Stimulated activated CD8-positive, alpha-beta memory T cell treated with anti-CD3 and anti-CD28 coated beads, Interleukin-7, amount 100 ng/mL, for 1 hour (primary cell): Measurements from ENCODE around the gene HLA-DRA.
A peak's percentile ranks its signal among the peaks of the same experiment; 100 is the strongest.

Experiments used
- DNase-seq, 2 donors: peaks; one replicate each; pipeline ENCODE4 v3.0.0-alpha.2; 2020; ENCODE audit warnings: low read depth in 2 of 2

HLA-DRA gene

DNA sequence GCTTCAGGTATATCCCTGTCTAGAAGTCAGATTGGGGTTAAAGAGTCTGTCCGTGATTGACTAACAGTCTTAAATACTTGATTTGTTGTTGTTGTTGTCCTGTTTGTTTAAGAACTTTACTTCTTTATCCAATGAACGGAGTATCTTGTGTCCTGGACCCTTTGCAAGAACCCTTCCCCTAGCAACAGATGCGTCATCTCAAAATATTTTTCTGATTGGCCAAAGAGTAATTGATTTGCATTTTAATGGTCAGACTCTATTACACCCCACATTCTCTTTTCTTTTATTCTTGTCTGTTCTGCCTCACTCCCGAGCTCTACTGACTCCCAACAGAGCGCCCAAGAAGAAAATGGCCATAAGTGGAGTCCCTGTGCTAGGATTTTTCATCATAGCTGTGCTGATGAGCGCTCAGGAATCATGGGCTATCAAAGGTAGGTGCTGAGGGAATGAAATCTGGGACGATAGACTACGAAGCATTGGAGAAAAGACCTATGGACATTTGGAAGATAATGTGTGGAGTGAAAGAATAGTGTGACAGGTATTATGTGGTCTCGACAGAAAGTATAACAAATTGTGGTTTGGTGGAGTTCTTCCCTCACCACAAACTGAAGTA, at the start of gene HLA-DRA:
HLA-DRA (plus strand) TSS at position 286 of the 613 bp plus-strand sequence; CDS start at position 350, 64 bp downstream.
- DNase-seq: no peak

DNA sequence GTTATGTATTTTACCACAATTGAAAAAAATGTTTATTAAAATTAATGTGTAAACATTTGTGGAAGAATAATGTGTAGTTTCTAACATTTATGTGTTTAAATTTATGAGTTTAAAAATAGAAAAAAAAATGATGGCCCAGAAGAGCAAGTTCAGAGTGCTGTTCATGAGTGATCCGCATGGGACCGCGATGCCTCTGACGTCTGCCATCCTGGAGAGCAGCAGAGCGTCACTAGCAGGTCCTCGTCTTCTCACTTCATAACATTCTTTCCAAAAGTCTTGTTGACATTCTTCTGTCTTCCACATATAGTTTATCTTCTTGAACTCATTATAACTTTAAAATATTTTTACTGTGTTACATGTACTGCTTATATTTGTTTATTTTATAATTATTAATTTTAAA, 48.2 kb upstream of the HLA-DRA start:
- DNase-seq: no peak

DNA sequence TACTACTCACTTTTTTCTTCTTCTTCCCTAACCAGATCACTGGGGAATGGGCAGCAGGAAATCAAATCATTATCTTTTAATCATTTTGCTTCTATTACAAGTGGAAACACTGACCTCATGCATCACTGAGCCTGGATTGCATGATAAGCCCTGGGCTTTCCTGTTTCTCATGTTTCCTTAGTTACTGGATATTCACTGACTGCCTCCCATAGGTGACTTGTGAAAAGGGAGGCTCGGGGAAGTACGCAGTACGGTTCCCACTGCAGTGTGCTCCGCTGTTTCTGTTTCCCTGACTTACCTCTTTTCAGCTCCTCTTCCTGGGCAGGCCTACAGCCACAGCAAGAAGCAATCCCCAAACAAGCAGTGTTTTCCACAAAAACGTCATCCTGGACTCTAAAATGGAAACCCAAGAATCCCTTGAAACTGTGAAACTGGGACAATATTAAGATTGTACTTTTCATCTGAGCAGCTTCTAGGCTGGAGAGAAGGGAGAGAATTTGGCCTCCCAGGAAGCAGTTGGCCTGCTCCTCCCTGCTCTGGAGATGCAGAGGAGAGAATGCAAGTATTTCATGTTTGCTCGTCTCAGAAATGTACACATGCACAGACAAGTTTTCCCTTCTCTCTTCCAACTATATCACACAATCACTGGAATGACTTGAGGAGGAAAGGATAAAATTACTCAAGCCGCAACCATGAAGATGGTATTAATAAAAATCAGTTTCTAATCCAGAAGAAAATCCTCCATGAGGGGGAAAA, 45.8 kb upstream of the HLA-DRA start:
- no peak for DNase-seq

DNA sequence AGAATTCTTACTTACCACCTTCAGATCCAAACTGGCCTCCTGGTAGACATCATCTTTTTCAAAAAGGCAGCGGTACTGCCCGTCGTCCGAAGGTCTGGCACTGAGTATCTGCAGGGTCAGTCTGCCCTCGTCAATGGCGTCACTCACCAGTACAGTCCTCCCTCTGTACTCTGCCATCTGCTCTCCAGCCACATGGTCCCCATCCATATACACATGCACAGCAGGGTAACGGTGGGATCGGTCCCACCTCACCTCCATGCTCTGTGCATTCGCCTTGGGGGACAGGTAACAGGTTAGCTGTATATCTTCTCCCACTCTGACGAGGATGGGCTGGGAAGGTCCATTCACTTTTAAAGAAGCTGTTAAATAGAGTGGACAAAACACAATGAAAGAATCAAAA, 43.7 kb upstream of the HLA-DRA start:
- no peak for DNase-seq

DNA sequence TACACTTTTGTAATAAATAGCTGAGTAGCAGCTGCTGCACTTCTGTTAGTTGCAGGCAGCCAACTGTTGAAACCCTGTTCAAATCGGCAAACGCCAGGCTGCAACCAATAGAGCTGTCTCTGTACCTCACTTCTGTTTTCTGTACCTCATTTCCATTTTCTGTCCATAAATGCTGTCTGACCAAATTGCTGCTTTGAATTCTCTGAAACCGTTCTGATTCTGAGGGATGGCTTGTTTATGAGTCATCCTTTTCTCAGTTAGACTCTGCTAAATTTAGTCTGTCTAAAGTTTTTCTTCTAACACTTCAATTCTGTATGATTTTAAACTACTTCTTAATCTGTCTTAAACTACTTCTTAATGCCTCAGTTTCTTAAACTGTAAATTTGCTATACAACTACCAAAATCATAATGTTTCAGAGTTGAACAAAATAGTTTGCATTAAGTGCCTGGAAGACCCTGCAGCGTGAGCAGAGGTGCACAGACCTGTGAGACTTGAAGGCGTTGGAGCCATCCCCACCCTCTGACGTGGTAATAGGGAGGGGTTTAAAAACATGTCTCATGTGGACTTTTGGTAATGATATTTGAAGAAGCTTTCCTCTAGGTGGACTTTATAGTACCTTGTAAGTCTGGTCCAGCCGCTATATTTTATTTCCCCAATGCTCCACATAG, 42.3 kb upstream of the HLA-DRA start:
- no peak for DNase-seq

DNA sequence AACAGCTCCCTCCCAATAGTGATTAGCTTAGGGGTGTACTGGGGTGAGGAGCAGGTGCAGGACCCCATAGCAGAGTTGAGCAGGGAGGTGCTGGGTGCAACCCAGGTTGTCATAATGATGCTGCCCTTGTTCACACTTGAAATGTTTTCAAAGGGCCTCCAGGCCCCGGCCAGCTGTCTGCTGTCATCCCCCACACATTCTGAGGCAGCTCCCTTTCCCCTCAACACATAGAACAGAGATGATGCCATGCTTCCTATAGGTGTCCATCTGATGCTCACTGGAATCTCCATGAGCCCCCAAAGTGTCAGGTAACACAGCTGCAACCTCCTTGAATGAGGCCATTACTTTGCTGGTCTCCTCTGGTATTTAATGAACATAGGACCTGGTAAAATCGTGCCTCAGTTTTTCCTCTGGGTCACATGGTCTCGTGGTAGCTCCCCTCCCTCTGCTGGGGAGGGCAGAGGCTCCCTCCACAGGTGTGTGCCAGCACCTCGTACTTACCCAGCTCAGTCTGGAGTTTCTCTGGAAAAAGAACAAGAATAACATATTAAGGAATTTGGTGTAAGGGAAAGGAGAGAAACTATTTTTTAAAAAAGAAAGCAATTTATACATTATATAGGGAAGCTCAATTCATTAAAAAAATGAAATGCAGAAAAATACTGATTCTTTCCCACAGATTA, 38.3 kb upstream of the HLA-DRA start:
- no peak for DNase-seq

DNA sequence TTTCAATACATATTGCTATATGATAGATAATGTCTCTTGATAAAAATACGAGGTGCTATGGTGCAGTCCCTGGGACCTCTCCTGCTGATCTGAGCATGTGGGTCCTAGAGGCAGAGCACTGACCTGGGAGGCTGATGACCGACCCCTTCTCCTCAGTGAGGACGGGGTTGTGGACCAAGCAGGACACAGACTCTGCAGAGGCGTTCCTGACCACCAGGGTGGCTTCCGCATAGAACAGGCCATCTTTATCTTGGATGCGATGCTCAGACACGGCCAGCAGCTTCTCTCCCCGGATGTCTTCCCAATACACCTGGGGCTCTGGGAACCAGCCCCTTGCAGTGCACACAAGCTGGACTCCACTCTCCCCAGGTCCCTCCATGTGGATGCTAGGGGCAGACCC, 36.9 kb upstream of the HLA-DRA start:
- DNase-seq: no peak

DNA sequence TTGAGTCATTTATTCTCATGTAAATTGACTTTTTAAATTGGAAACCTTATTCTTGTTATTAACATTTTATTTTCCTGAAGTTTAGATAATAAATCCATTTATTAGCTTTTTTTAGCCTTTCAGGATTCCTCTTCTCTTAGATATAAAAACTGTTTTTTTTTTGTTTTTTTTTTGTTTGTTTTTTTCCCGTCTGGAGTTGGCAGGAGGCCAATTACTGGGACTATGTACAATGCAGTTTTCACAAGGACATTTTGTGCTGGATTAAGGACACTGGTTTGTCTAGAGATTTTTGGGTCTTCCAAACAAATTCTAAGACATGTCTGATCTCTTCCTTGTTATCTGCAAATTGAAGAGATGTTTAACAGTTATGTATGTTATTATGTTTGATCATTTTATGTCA, 34.0 kb upstream of the HLA-DRA start:
- DNase-seq: no peak

DNA sequence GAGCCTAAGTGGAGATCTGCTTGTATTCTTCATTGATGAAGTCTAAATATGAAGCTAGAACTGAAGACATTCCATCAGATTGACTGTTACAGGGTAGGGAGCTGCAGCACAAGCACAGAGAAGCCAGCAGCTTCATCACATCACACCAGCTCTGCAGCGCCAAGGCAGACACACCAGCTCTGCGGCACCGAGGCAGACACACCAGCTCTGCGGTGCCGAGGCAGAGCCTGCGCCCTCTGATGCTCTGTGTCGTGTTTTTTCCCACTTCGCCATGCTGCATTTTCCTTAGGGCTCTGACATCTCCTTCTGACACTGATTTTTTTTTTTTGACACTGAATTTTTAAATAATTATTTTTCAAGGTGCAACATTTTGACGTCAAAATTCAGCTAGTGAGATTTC, 33.5 kb upstream of the HLA-DRA start:
- no peak for DNase-seq

DNA sequence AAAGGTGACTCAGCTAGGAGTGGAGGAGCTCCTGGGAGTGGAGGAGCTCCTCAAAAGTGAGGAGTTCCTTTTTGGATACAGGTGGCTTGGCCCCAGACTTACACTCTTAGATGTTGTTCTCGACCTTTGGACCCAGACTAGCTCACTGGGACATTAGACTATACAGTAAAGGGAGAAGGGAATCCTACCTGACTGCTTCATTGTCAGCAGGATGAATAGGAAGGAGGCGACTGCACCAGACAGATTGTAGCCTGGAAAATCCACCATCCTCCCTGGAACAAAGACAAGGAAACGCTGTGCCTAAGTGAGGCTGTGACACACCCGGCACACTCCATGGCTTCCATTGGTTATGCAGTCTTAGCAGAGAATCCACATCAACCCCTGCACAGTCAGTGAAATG, 32.8 kb upstream of the HLA-DRA start, which contains the start of gene BTNL2:
BTNL2 (minus strand) TSS at position 325 of the 400 bp plus-strand sequence; CDS start at position 267, 58 bp downstream.
- DNase-seq: no peak

DNA sequence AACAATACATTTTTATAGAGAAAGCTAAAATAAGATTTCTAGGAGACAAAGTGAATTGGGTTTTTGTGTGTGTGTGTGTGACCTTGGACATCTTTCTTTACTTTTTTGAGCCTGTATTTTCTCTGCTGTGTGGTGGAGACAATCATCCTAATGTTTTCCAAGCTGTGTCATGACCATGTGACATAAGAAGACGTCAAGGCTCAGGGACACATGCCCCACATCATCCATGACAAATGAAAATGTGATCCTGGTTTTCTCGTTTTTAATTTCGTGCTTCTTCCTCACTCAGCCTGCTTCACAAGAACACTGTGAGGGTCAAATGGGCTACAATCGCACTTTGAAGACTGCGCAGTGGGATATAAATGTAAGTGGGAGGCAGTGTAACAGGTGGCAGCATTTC, 28.8 kb upstream of the HLA-DRA start:
- no peak for DNase-seq

DNA sequence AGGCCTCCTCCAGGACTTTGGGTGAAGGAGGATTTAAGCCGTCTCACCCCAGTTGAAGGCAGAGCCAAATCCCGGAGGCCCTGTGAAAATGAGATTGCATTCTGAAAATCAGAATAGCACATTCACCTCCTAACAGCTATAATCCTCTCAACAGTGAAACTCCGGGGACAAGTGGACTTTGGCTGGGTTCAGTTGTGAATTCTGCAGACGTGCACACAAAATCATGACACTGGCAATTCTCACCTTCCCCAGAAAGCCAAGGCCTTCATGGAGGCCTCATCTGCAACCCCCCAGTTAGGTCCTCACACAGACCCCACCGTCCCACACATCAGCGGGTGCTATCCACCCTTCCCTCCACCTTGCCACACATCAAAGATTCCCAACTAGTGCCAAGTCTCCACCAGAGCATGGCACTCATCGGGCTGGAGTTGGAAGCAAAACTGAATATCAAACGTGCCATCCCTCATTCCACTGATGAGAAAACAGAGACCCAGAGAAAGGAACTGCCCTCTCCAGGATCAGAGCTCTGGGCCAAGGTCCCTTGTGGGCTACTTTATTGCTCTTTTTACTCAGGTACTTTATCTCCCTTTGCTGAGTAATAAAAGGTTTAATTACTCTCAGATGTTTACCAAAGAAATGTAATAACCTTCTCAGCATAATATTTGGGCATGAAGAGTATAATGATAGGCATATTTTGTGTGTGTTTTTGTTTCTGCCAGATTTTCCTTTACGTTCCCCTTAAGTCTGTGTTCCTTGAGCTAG, 27.9 kb upstream of the HLA-DRA start:
- no peak for DNase-seq

DNA sequence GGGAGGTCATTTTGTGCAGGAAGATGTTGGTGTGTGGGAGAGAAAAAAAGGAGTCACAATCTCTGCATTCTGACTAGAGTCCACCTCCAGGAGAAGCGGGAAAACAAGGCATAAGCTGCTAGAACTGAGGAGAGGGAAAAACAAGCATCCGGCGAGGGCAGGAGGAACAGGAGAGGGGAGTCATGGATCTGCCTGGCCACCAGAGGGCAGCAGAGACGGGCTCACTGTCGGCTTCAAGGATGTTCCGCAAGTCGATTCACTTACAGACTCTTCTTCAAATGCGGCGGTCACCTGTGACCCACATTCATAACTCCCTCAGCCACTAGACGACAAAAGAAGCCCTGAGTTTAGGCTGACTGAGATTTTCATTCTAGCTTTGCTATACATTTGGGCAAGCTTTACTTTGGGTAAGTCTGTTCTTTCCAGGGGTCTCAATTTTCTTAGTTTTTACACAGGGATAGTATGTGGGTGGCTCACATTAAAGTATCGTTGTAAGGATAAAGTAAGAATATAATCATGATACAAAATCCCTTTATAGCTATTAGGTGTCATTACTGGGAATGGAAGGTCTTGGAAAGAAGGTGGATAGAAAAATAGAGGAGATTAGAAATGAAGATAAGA, 26.1 kb upstream of the HLA-DRA start:
- peak; percentile 62 to 79 for DNase-seq

DNA sequence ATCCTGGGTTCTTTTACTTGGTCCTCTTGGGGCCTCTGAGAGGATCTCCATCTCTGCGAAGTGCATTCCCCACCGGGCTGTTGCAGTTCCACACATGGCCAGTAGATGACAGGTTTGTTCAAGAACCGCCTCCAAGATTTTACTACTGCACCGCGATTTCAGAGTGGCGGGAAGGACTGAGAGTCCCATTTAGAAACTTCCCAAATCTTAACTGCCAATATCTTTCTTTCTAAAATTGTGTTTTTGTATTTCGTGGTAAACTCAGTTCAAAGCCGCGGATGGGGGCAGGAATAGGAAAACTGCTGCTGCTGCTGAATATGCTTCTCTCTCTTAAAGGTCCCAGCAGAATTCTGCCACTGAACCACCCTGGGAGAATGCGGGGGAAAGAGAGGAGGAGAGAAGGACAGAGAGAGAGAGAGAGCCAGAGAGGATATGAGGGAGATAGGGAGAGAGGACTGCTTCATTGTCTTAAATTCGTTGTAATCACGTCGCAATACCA, 24.1 kb upstream of the HLA-DRA start:
- peak; percentile 43 to 66 for DNase-seq

DNA sequence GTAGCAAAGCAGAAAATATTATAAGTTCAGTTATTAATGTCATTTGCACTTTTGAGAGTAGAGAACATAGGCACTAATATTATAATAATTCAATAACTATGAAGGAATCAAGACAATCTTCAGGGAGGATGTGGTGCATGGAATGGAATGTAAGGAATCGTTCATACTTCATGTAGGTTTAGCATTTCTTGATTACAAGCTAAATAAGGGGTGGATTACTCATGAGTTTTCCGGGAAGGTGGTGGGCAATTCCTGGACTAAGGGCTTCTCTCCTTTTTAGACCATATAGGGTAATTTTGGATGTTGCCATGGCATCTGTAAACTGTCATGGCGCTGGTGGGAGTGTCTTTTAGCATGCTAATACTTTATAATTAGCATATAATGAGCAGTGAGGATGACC, 23.7 kb upstream of the HLA-DRA start:
- no peak for DNase-seq

DNA sequence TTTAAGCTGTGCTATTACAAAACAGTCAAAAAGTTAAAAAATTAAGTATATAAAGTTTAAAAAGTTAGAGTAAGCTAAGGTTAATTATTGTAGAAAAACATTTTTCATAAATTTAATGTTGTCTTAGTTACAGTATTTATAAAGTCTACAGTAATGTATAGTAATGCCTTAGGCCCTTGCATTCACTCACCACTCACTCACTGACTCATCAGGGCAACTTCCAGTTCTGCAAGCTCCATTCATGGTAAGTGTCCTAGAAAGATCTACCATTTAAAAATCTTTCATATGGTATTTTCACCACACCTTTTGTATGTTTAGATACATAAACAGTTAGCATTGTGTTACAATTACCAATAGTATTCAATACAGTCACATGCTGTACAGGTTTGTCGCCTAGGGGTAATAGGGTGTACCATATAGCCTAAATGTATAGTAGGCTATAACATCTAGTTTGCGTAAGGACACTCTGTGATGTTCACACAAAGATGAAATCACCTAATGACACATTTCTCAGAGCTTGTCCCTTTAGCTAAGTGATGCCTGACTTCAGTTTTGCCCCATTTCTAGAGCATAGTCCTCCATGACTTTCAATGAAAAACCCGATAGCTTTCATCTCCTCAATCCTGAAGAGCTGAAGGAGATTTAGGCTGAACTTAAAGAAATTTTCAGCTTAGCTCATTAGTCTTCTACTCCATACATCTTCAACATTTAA, 14.9 kb upstream of the HLA-DRA start:
- DNase-seq: no peak

DNA sequence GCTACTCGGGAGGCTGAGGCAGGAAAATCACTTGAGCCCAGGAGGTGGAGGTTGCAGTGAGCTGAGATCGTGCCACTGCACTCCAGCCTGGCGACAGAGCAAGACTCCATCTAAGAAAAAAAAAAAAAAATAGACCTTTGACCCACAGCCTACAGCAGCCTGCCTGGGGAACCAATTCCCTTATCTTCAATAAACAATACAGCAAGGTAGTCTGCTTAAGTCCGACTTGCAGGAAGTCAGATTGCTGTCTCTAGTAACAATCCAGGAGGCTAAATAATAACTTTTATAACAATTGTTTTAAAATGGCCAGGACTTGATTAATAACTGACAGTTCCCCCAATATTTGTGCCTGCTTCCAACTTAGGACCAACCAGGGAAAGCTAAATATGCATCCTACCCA, 13.3 kb upstream of the HLA-DRA start:
- DNase-seq: no peak

DNA sequence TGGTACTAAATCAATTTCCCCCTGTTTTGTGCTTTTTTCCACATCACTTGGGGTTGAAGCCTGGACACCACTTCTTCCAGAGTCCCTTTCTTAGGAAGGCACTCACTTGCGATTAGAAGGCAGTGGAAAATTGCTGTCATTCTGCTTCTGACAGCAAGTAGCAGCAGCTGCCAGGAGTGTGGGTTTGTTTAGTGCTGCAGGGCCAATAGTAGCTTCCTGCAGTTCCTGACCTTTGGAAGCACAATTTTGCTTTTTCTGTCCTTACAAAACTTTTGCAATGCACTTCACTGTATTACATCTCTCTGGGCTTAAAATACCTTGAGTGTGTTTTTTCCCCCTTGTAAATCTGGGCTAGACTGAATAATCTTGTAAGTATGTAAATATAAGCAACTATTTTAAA, 12.5 kb upstream of the HLA-DRA start:
- DNase-seq: no peak

DNA sequence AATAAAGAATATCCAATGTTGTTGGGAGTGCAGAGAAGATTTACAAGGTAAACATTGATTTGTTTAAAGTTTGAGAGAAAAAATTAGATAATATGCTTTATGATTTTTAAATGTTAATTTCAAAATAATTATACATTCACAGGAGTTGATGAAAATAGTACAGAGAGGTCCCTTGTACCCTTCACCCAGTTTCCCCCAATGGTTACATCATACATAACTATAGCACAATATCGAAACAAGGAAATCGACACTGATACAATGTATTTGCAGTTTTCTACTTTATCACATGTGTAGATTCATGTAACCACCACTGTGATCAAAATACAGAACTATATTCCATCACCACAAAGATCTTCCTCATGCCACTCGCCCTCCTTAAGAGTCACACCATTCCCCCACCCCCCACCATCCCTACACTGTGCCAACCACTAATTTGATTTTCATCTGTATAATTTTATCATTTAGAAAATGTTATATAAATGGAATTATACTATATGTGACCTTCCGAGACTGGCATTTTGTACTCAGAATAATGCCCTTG, 11.7 kb upstream of the HLA-DRA start:
- DNase-seq: no peak

DNA sequence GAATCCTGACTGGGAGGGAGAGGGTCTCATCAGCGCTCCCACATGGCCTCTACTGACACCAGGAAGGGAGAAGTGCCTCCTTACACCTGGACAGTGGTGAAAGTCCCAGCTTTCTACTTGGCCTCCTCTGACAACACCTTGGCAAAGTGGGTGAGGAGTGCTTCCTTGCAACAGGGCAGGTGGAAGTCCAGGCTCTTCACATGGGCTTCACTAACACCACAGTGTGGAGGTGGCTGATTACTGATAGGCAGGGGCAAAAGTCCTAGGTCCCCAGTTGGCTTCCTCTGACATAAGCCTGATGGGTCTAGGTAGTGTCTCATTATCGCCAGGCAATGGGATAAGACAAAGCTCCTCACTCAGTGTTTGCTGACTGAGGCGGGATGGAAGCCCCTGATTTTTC, 9.5 kb upstream of the HLA-DRA start:
- DNase-seq: no peak
